Mucosa of rectum (tissue), 2 donors: ENCODE measurements around the gene ACTL6B.

ENCODE experiments used
- H3K27ac ChIP-seq, 2 donors: one replicate each; pipeline ENCODE4 v1.7.0; 2013; ENCODE audit warnings: inconsistent platforms in 2 of 2, low read depth in 2 of 2, low read length in 2 of 2
- H3K27me3 ChIP-seq, 2 donors: one replicate each; pipeline ENCODE4 v1.7.0; 2013; ENCODE audit warnings: low read length in 2 of 2; ENCODE audit not compliant: control insufficient read depth in 2 of 2, insufficient read depth in 2 of 2
- H3K36me3 ChIP-seq, 2 donors: one replicate each; pipeline ENCODE4 v1.7.0; 2013; ENCODE audit warnings: low read length in 2 of 2; ENCODE audit not compliant: control insufficient read depth in 2 of 2, insufficient read depth in 2 of 2
- H3K4me1 ChIP-seq, 2 donors: one replicate each; pipeline ENCODE4 v1.7.0; 2013; ENCODE audit warnings: low read length in 2 of 2, mild to moderate bottlenecking in 1 of 2; ENCODE audit not compliant: control insufficient read depth in 2 of 2, insufficient read depth in 2 of 2
- H3K4me3 ChIP-seq, 2 donors: one replicate each; pipeline ENCODE4 v1.7.0; 2013; ENCODE audit warnings: low read length in 2 of 2
- H3K9ac ChIP-seq, 2 donors: one replicate each; pipeline ENCODE4 v1.7.0; 2013; ENCODE audit warnings: low read length in 2 of 2, low read depth in 1 of 2, mild to moderate bottlenecking in 1 of 2
- H3K9me3 ChIP-seq, 2 donors: one replicate each; pipeline ENCODE4 v1.7.0; 2013; ENCODE audit warnings: low read length in 2 of 2; ENCODE audit not compliant: control insufficient read depth in 2 of 2
- donor health status: healthy.
- donor health status: Normal muscosa, but diverticular disease.

The ACTL6B gene

DNA sequence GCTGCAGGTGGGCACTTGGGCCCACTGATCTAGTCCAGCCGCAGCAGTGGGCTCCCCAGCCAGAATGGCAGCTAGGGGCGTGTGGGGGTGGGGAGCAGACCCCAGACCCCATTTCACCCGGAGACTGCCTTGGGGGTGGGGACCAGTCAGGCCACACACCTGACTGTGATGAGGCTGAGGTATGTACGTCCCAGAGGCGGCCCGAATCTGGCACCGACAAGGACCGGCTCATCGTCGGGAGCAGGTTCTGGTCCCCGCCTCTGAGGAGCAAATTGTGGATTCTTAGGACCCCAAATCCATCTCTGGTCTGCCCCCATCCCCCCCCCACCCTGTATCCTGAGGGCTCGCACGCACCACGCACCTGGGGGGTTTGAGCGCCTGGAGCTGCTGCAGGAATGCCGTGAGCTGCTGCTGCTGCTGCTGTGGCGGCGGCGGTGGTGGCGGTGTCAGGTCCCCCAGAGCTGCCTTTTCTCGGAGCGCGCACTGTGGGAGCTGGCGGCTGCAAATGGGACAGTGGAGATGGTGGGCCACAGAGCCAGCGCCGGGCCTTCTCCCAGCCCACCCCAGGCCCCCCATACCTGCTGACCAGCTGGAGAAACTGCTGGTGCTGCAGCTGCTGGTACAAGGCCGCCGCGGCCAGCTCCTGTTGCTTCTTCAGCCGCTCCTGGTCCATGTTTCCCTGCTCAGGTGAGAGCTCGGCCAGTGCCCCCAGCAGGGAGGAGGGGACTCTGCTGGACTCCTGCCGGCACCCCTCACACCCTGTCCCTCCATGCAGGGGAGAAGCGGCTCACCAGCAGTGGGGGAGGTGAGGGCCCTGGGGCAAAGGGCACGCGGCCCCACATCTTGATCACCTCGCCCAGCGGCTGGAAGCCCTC is 27.6 kb upstream of the ACTL6B start:
- Histone ChIP-seq H3K4me3 (no peak overlapping the region), H3K4me1 (peaks cover 0 to 9% of the 10 kb centered on the region in 2 donors), H3K9me3 (no peaks in the 10 kb centered on the region), H3K27me3 (no peaks in the 10 kb centered on the region), H3K27ac (no peak overlapping the region), H3K9ac (no peak overlapping the region), H3K36me3 (peaks cover 57 to 65% of the 10 kb centered on the region in 2 donors)

DNA sequence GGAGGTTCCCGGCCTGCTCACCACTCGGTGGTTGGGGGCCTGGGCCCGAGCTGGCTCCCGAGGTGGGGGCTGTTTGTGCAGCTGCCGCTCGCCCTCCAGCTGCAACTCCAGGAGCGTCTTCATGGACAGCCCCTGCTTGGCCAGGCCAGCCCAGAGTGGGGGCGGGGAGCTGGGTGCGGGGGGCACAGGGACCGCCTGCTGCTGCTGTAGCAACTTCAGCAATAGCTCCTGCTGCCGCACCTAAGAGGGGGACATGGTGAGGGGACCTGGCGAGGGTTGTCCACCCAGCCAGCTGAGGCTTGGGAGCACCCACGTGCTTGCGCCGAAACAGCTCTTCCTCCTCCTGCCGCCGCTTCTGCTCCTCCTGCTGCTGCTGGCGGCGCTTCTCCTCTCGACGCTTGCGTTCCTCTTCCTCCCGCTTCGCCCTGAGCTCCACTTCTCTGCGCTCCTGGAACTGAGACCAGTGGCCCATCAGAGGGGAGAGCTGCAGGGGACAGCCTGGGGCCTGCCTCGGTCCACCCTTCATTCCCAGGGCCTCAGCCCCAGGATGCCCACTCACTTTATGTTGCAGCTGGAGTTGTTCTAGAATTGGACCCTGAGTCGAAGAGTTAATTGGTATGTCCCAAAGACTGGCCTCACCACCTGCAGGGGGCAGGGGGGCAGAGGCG is 26.9 kb upstream of the ACTL6B start:
- H3K27me3 ChIP-seq, result no peaks in the 10 kb centered on the region
- H3K9me3 ChIP-seq, result no peaks in the 10 kb centered on the region
- peaks cover 0 to 14% of the 10 kb centered on the region in 2 donors for H3K4me1 ChIP-seq
- no peak overlapping the region for H3K9ac ChIP-seq
- no peak overlapping the region for H3K27ac ChIP-seq
- H3K36me3 ChIP-seq, result peaks cover 58 to 62% of the 10 kb centered on the region in 2 donors
- H3K4me3 ChIP-seq, result no peak overlapping the region

DNA sequence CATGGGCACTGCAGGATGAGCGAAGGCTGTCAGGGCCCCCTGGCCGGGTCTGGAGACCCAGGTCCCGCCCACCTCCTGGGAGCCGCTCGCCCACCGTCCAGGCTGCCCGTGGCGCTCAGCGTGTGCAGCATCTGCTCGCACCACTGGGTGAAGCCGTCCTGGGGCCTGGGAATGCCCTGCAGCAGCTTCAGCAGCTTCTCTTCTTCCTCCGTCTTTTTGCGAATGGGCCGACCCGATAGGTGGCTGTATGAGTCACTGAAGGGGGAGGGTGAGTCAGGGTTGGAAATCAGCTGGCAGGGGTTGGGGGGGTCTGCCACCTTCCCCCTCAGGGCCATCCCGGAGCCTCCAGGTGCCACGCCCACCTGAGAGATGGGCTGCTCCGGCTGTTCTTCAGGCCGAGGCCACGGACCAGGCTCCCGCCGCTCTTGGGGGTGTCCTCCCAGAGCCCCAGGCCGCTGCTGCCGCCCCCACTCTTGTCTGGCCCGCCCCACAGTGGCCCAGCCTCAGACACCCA is 26.0 kb upstream of the ACTL6B start:
- no peak overlapping the region for H3K27ac ChIP-seq
- no peak overlapping the region for H3K4me3 ChIP-seq
- peaks cover 61 to 64% of the 10 kb centered on the region in 2 donors for H3K36me3 ChIP-seq
- H3K9me3 ChIP-seq, result no peaks in the 10 kb centered on the region
- H3K27me3 ChIP-seq, result no peaks in the 10 kb centered on the region
- H3K9ac ChIP-seq, result no peak overlapping the region
- peaks cover 0 to 14% of the 10 kb centered on the region in 2 donors for H3K4me1 ChIP-seq

DNA sequence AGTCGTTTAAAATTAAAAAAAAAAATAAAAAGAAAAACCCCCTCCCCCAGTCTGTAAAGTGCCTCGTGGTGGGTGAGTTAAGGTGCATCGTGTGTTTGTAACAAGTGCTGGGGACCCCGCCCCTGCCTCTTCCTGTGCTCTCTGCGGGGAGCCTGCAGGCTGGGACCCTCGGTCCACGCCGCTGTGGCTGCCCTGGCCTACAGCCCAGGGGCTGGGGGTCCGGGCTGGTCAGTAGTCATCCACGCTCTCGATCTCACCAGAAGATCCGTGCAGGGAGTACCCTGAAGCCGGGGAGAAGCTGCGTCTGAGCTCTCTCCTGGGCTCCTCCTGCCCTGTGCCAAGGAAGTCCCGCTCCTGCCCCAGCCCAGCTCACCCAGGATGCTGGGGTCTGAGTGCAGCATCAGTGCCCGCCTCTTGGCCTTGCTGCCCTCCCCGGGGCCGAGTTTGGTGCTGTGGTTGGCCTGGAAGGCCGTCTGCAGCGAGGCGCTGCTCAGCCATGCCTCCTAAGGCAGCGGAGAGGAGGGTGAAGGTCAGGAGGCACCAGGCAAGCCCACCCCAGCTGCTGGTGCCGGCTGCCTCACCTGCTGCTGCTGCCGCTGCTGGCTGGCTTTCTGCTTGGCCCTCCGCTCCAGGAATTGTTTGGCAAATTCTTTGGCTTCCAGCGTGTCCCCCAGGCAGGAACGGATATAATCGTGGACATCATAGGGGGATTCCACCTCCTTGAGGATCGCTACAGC is 25.4 kb upstream of the ACTL6B start:
- no peak overlapping the region for H3K9ac ChIP-seq
- H3K27ac ChIP-seq, result no peak overlapping the region
- no peaks in the 10 kb centered on the region for H3K9me3 ChIP-seq
- H3K4me1 ChIP-seq, result peaks cover 0 to 14% of the 10 kb centered on the region in 2 donors
- peaks cover 63 to 65% of the 10 kb centered on the region in 2 donors for H3K36me3 ChIP-seq
- no peak overlapping the region for H3K4me3 ChIP-seq
- H3K27me3 ChIP-seq, result no peaks in the 10 kb centered on the region

DNA sequence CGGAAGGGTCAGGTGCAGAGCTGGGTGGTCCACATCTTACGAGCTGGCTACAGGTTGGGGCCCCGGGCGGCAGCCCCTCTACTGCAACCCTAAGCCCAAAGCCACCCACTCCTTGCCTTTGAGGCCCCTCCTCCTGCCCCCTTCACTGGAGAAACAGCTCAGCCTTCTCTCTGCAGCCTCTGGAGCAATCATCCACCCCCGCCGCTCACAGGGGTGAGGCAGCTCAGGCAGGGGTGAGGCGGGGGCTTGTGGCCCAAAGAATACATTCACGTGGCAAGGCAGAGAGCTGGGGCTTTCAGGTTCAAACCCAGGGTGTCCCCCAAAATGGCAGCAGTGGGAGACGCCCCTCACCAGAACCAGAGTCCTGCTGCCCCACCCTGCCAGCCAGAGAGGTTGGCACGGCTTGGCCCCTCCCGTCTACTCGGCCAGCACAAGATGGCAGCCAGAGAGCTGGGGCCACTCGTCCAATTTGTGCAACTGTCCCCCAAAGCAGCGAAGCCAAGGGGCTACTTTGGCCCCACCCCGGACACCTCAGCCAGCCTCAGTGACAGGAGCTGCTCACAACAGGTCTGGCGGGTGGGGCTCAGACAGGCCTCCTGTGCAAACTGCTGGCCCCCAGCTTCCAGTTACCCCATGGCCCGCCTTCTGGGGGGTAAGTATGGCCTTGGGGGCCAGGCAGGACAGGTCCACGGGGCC is 24.5 kb upstream of the ACTL6B start:
- Histone ChIP-seq H3K9me3 (no peaks in the 10 kb centered on the region), H3K36me3 (peaks cover 56 to 62% of the 10 kb centered on the region in 2 donors), H3K4me3 (no peak overlapping the region), H3K27me3 (no peaks in the 10 kb centered on the region), H3K9ac (no peak overlapping the region), H3K27ac (no peak overlapping the region), H3K4me1 (peaks cover 3 to 17% of the 10 kb centered on the region in 2 donors)

DNA sequence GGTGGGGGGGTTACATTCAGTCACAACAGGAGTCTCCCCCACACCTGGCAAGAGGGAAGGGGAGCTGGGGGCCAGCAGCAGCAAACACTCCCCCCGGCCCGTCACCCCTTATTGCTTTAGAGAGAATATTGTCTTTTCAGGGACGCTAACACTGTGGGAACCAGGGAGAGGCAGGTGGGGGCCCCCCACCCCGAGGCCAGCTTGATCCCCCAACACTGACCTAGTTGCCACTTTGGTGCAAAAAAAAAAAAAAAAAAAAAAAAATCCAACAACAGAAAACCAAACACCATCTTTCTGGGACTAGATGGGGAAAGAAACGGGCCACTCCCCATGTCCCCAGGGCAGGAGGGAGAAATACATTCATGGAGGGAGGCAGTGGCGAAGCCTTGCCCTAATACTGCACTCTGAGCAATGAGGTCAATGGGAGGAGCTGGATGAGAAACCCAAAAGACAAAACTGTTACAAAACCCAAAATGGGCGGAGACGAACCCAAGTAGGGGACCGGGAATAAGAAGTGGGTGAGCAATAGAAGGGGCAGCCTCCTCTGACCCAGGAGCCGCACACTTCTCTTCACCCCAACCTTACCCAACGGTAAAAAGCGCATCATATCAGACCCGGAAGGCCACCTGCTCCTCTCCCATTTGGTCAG is 23.8 kb upstream of the ACTL6B start:
- no peaks in the 10 kb centered on the region for H3K27me3 ChIP-seq
- H3K36me3 ChIP-seq, result peaks cover 49 to 56% of the 10 kb centered on the region in 2 donors
- no peaks in the 10 kb centered on the region for H3K9me3 ChIP-seq
- no peak overlapping the region for H3K27ac ChIP-seq
- peaks cover 3 to 17% of the 10 kb centered on the region in 2 donors for H3K4me1 ChIP-seq
- no peak overlapping the region for H3K4me3 ChIP-seq
- H3K9ac ChIP-seq, result no peak overlapping the region

DNA sequence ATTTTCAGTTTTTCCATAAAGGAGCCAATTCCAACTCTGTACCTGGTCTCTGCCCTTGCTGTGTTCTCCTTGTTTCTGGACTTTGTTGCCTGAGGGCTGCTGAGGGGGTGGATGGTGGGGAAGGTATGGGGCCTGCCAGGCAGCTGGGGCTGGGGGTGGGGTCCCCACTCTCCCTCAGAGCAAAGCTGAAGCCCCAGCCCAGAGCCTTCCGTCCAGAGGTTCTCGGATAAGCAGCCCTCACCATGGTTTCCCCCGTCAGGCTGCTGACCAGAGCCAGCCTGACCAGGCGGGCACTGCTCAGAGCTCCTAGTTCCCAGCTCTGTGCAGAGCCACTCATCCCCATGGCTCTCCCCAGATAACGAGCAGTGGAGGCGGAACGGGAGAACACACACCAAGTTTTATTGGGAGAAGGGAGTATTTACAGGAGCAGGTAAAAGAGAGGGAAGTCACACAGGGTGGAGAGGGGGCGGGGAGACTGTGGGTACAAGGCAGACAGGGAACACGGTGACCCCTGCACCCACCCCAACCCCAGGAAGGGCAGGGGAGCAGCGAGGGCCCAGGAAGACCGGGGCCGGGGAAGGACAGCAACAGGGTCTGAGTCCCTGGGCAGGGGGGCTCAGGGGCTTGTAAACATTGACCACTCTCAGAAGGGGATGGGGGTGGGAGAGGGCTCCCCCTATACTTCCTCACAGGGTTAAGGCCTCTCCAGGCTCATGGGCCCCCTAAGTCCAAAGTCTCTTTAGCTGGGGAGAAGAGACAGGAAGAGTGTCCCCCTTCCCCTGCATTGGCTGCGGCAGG is 23.1 kb upstream of the ACTL6B start:
- Histone ChIP-seq H3K27me3 (no peaks in the 10 kb centered on the region), H3K9ac (peak overlapping the region in 1 of 2 donors; percentile 33)

DNA sequence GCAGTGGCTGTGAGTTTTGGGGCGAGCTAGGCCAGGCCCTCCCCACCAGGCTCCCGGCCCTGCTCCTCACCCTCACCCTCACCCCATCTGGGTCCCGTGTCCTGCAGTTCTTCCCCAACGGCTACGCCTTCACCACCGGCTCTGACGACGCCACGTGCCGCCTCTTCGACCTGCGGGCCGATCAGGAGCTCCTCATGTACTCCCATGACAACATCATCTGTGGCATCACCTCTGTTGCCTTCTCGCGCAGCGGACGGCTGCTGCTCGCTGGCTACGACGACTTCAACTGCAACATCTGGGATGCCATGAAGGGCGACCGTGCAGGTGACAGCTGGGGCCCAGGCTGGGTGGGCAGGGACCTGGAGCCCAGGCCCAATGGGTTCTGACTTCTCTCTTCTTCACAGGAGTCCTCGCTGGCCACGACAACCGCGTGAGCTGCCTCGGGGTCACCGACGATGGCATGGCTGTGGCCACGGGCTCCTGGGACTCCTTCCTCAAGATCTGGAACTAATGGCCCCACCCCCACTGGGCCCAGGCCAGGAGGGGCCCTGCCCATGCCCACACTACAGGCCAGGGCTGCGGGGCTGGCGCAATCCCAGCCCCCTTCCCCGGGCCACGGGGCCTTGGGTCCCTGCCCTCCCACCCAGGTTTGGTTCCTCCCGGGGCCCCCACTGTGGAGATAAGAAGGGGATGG is 22.2 kb upstream of the ACTL6B start:
- no peak overlapping the region for H3K27ac ChIP-seq
- no peaks in the 10 kb centered on the region for H3K9me3 ChIP-seq
- H3K4me1 ChIP-seq, result peaks cover 3 to 17% of the 10 kb centered on the region in 2 donors
- H3K4me3 ChIP-seq, result no peak overlapping the region
- H3K27me3 ChIP-seq, result no peaks in the 10 kb centered on the region
- peaks cover 36 to 49% of the 10 kb centered on the region in 2 donors for H3K36me3 ChIP-seq
- no peak overlapping the region for H3K9ac ChIP-seq

More for the DNA sequence above, 23.1 kb upstream of the ACTL6B start:
- H3K9me3 ChIP-seq, result no peaks in the 10 kb centered on the region
- peaks cover 44 to 50% of the 10 kb centered on the region in 2 donors for H3K36me3 ChIP-seq
- peaks cover 3 to 17% of the 10 kb centered on the region in 2 donors for H3K4me1 ChIP-seq
- peak overlapping the region in 1 of 2 donors; percentile 3 for H3K27ac ChIP-seq
- H3K4me3 ChIP-seq, result no peak overlapping the region
